SK-N-SH (cell line): Measurements from ENCODE around the gene RLF.

Experiments
- CHD2 ChIP-seq: fragments of 150-350 bp; IDR thresholded peaks from 2 replicates; pipeline ENCODE4 v1.6.1; 2018; ENCODE audit warnings: low read length; ENCODE audit not compliant: partially characterized antibody
- CTCF ChIP-seq: fragments of 200-600 bp; sonication (generic); IDR thresholded peaks from 2 replicates; pipeline ENCODE4 v1.6.1; 2017; ENCODE audit warnings: antibody characterized with exemption, mild to moderate bottlenecking, moderate library complexity
- MAX ChIP-seq: IDR thresholded peaks from 2 replicates; pipeline ENCODE4 v1.4.0; 2012; ENCODE audit warnings: low read depth
- MXI1 ChIP-seq: IDR thresholded peaks from 2 replicates; pipeline ENCODE4 v1.6.1; 2012; ENCODE audit warnings: mild to moderate bottlenecking, low read depth, low read length, improper control_type of control experiment
- PBX3 ChIP-seq: IDR thresholded peaks from 2 replicates; pipeline ENCODE4; 2012
- RCOR1 ChIP-seq: fragments of 150-350 bp; IDR thresholded peaks from 2 replicates; pipeline ENCODE4 v1.6.1; 2017; ENCODE audit warnings: antibody characterized with exemption, low read length
- SMC3 ChIP-seq: IDR thresholded peaks from 2 replicates; pipeline ENCODE4 v1.6.1; 2012; ENCODE audit warnings: low read depth, low read length, improper control_type of control experiment

GRCh38 chr1:40221977-40222772, 61.0 kb downstream of the RLF start:
- no peak for TF ChIP-seq MAX
- no peak for TF ChIP-seq MXI1
- TF ChIP-seq CTCF, result no peak
- no peak for TF ChIP-seq CHD2
- TF ChIP-seq PBX3, result no peak
- TF ChIP-seq RCOR1, result no peak
- TF ChIP-seq SMC3, result no peak
